Ovary (tissue), 3 donors: Measurements from ENCODE around the gene KRTAP5-8.
"Not testable (repeated sequence)": the region's sequence is repeated elsewhere in the genome, so short reads cannot be mapped to it uniquely, and the experiment has no call there.

Source experiments
- CTCF ChIP-seq, 3 donors: fragments of 450-650 bp in 2 of 3; fragments of 200-600 bp in 1 of 3; IDR thresholded peaks; one replicate each; pipeline versions ENCODE4 v1.5.1 to v1.8.0; 2016 to 2022; ENCODE audit warnings: antibody characterized with exemption in 3 of 3, mild to moderate bottlenecking in 1 of 3
- EP300 ChIP-seq: sonication (generic); formaldehyde crosslinking; IDR thresholded peaks from one replicate; pipeline ENCODE4 v1.6.1; 2017; ENCODE audit warnings: antibody characterized with exemption
- POLR2A ChIP-seq: fragments of 450-650 bp; IDR thresholded peaks from one replicate; pipeline ENCODE4 v1.6.1; 2017; ENCODE audit warnings: antibody characterized with exemption, mild to moderate bottlenecking, moderate library complexity
- donor health status: DM: no; HTN: no; CAD: no.

GRCh38 chr11:71567633-71568032 is 29.8 kb downstream of the KRTAP5-8 start:
- TF ChIP-seq EP300; CTCF (IDR thresholded peaks at IDR 0.05); POLR2A: not testable (repeated sequence)
